ENCODE data around the gene MARCHF3. TPM values are rescaled to one million over a fixed set of nuclear protein-coding genes. Genes with fewer than 3 reads are reported as not detected.

Gene MARCHF3
- total RNA-seq, 4 donors from 2014 or later = 1.5 to 12.8 (median 6.0) TPM

- H3K27ac ChIP-seq = no peak overlapping the region
- no peak for ATAC-seq
- no peaks in the 10 kb centered on the region for H3K27me3 ChIP-seq
- no peak overlapping the region for H3K4me3 ChIP-seq
- WGBS, 2 donors (ENCODE audit: low coverage in 1 of 2) = 76 to 77% methylated on average over 3 of the region's 3 CpGs
- H3K4me1 ChIP-seq = no peaks in the 10 kb centered on the region
- no peaks in the 10 kb centered on the region for H3K36me3 ChIP-seq
- TF ChIP-seq EP300 (IDR thresholded peaks at IDR 0.05) (no peak), POLR2AphosphoS5 (IDR thresholded peaks at IDR 0.05) (no peak), POLR2A (IDR thresholded peaks at IDR 0.05) (no peak)
- TF ChIP-seq, protein P1, sequence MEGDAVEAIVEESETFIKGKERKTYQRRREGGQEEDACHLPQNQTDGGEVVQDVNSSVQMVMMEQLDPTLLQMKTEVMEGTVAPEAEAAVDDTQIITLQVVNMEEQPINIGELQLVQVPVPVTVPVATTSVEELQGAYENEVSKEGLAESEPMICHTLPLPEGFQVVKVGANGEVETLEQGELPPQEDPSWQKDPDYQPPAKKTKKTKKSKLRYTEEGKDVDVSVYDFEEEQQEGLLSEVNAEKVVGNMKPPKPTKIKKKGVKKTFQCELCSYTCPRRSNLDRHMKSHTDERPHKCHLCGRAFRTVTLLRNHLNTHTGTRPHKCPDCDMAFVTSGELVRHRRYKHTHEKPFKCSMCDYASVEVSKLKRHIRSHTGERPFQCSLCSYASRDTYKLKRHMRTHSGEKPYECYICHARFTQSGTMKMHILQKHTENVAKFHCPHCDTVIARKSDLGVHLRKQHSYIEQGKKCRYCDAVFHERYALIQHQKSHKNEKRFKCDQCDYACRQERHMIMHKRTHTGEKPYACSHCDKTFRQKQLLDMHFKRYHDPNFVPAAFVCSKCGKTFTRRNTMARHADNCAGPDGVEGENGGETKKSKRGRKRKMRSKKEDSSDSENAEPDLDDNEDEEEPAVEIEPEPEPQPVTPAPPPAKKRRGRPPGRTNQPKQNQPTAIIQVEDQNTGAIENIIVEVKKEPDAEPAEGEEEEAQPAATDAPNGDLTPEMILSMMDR (IDR thresholded peaks at IDR 0.05) = no peak
- H3K9me3 ChIP-seq = no peaks in the 10 kb centered on the region
Observed at GRCh38 chr5:126928041-126928440, 102.3 kb downstream of the MARCHF3 start.

GRCh38 chr5:126927429-126927828, 102.9 kb downstream of the MARCHF3 start:
- ATAC-seq = no peak
- H3K4me1 ChIP-seq = no peaks in the 10 kb centered on the region
- whole genome bisulfite sequencing, 2 donors (ENCODE audit: low coverage in 1 of 2) = 100% methylated on average over 1 of the region's 1 CpG; no CpG with 5 or more reads in 1 of the 2 donors
- TF ChIP-seq POLR2A (IDR thresholded peaks at IDR 0.05) (no peak), POLR2AphosphoS5 (IDR thresholded peaks at IDR 0.05) (no peak), EP300 (IDR thresholded peaks at IDR 0.05) (no peak)
- TF ChIP-seq, protein P1 (IDR thresholded peaks at IDR 0.05) = no peak
- H3K36me3 ChIP-seq = no peaks in the 10 kb centered on the region
- no peaks in the 10 kb centered on the region for H3K9me3 ChIP-seq
- H3K27me3 ChIP-seq = no peaks in the 10 kb centered on the region
- no peak overlapping the region for H3K27ac ChIP-seq
- H3K4me3 ChIP-seq = no peak overlapping the region

DNA sequence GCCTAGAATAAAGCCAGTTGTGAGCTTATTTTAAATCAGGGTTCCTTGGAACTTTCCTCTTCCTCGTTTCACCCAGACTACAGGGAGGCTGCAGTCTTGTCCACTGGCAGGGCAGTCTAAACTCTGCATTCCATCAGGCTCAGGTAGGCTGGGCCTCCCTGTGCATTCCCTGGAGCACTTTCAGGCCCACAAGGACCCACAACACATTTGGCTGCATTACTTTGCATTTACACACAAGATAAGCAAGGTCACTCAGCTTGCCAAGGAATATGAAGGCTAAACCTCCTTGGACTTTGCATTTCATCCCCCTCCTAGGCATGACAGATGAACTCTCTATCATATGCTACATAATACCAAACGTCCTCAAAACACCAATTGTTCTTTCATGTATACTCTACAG, 104.2 kb downstream of the MARCHF3 start:
- H3K4me3 ChIP-seq = no peak overlapping the region
- 40 to 75% methylated on average over 2 of the region's 2 CpGs for WGBS, 2 donors (ENCODE audit: low coverage in 1 of 2)
- no peak for ATAC-seq

DNA sequence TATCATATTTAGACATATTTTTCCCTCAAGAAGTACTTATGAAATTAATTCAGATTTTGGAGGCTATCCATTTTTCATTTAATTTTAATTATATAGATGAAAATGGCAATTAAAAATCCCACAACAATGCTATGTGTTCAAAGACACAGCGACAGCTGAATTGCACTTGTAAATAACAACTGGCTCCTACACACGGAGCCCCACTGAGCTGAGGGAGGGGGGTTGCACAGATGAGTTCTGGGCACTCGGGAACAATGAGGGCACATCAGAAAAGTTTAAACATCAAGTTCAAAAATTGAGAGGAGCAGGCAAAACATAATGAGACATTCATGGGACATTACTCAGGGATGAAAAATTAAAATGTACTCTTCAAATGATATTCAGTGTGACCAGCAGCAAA, 104.9 kb downstream of the MARCHF3 start:
- TF ChIP-seq POLR2A (IDR thresholded peaks at IDR 0.05) (no peak), POLR2AphosphoS5 (IDR thresholded peaks at IDR 0.05) (no peak), EP300 (IDR thresholded peaks at IDR 0.05) (no peak)
- TF ChIP-seq, protein P1 (IDR thresholded peaks at IDR 0.05) = no peak

More for the DNA sequence above, 104.2 kb downstream of the MARCHF3 start:
- TF ChIP-seq EP300 (IDR thresholded peaks at IDR 0.05) (no peak), POLR2AphosphoS5 (IDR thresholded peaks at IDR 0.05) (no peak), POLR2A (IDR thresholded peaks at IDR 0.05) (no peak)
- TF ChIP-seq, protein P1 (IDR thresholded peaks at IDR 0.05) = no peak
- Histone ChIP-seq H3K27me3 (no peaks in the 10 kb centered on the region), H3K36me3 (no peaks in the 10 kb centered on the region), H3K9me3 (no peaks in the 10 kb centered on the region), H3K27ac (no peak overlapping the region), H3K4me1 (no peaks in the 10 kb centered on the region)

GRCh38 chr5:126924331-126925033, 105.9 kb downstream of the MARCHF3 start:
- Histone ChIP-seq H3K27me3 (no peaks in the 10 kb centered on the region), H3K36me3 (no peaks in the 10 kb centered on the region), H3K4me1 (peaks cover 0 to 7% (median 0%) of the 10 kb centered on the region in 3 donors), H3K4me3 (no peak overlapping the region), H3K27ac (no peak overlapping the region), H3K9me3 (no peaks in the 10 kb centered on the region)
- no peak for ATAC-seq
- TF ChIP-seq EP300 (IDR thresholded peaks at IDR 0.05) (no peak), POLR2A (IDR thresholded peaks at IDR 0.05) (no peak), POLR2AphosphoS5 (IDR thresholded peaks at IDR 0.05) (no peak)
- TF ChIP-seq, protein P1 (IDR thresholded peaks at IDR 0.05) = no peak
- 95 to 98% methylated on average over 7 to 9 of the region's 9 CpGs for WGBS, 2 donors (ENCODE audit: low coverage in 1 of 2)

More for the DNA sequence above, 104.9 kb downstream of the MARCHF3 start:
- no peak overlapping the region for H3K27ac ChIP-seq
- no peaks in the 10 kb centered on the region for H3K4me1 ChIP-seq
- no peaks in the 10 kb centered on the region for H3K9me3 ChIP-seq
- H3K36me3 ChIP-seq = no peaks in the 10 kb centered on the region
- no peaks in the 10 kb centered on the region for H3K27me3 ChIP-seq
- WGBS, 2 donors (ENCODE audit: low coverage in 1 of 2) = 77 to 89% methylated on average over 3 of the region's 3 CpGs
- no peak for ATAC-seq
- H3K4me3 ChIP-seq = no peak overlapping the region

Data from gastroesophageal sphincter (tissue), 4 donors.